ENCODE measurements around the gene JAZF1. TPM values are rescaled to one million over a fixed set of nuclear protein-coding genes. Genes with fewer than 3 reads are reported as not detected.

Gene JAZF1
- total RNA-seq, 1 experiment from 2014 or later, result 0.95 TPM

DNA sequence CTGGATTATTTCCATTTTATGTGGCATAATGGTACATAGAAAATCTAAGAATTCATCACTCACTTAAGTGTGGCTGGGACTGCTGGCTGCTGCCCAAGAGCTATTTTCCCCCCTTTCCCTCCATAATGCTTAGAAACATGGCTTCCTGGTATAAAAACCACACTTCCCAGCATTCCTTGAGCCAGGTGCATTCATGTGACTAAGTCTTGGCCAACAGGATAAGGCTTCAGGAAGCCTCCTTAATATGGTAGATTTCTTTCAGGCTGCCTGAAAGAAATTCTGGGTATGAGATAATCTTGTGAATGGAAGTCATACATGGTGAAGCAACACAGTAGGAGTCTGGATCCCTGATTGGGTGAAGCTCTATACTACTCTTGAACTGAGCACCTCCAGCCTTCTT lies 178.0 kb downstream of the JAZF1 start:
- TF ChIP-seq, protein P1, sequence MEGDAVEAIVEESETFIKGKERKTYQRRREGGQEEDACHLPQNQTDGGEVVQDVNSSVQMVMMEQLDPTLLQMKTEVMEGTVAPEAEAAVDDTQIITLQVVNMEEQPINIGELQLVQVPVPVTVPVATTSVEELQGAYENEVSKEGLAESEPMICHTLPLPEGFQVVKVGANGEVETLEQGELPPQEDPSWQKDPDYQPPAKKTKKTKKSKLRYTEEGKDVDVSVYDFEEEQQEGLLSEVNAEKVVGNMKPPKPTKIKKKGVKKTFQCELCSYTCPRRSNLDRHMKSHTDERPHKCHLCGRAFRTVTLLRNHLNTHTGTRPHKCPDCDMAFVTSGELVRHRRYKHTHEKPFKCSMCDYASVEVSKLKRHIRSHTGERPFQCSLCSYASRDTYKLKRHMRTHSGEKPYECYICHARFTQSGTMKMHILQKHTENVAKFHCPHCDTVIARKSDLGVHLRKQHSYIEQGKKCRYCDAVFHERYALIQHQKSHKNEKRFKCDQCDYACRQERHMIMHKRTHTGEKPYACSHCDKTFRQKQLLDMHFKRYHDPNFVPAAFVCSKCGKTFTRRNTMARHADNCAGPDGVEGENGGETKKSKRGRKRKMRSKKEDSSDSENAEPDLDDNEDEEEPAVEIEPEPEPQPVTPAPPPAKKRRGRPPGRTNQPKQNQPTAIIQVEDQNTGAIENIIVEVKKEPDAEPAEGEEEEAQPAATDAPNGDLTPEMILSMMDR (IDR thresholded peaks at IDR 0.05; ENCODE audit: insufficient read depth in 1 of 2, low read depth in 1 of 2, low read length in 1 of 2, severe bottlenecking in 1 of 2, unreplicated experiment in 1 of 2), result no peak
- Histone ChIP-seq H3K9me3 (no peaks in the 10 kb centered on the region), H3K27me3 (replicated peaks; ENCODE audit: control insufficient read depth, insufficient read depth, low read length) (no peaks in the 10 kb centered on the region), H3K4me3 (ENCODE audit: low read depth, low read length) (no peak overlapping the region), H3K4me1 (no peaks in the 10 kb centered on the region), H3K36me3 (ENCODE audit: control insufficient read depth, insufficient read depth, low read length) (no peaks in the 10 kb centered on the region)
- no peak for DNase-seq
- H3K36me3 Mint-ChIP-seq (ENCODE audit: insufficient read depth, unreplicated experiment), result no peaks in the 10 kb centered on the region
- intact Hi-C loops (cut with micrococcal nuclease; ENCODE audit: unreplicated experiment), result no loop called here
- CTCF ChIA-PET, result interaction anchor here (0.6 kb wide), 1 partner anchor 165 kb away, joined by 10 read pairs; no protein-coding TSS in a partner anchor
- no peak overlapping the region for H3K27ac Mint-ChIP-seq (ENCODE audit: unreplicated experiment)
- no peaks in the 10 kb centered on the region for H3K9me3 Mint-ChIP-seq (ENCODE audit: unreplicated experiment)
- POLR2A ChIA-PET, result no interaction called here
- no peaks in the 10 kb centered on the region for H3K4me1 Mint-ChIP-seq (ENCODE audit: low read depth, unreplicated experiment)
- no peak overlapping the region for H3K4me3 Mint-ChIP-seq (ENCODE audit: unreplicated experiment)
- no TSS peak for BruUV-seq (replicated peaks)
- H3K27me3 Mint-ChIP-seq (ENCODE audit: insufficient read depth, unreplicated experiment), result peaks cover 4% of the 10 kb centered on the region

DNA sequence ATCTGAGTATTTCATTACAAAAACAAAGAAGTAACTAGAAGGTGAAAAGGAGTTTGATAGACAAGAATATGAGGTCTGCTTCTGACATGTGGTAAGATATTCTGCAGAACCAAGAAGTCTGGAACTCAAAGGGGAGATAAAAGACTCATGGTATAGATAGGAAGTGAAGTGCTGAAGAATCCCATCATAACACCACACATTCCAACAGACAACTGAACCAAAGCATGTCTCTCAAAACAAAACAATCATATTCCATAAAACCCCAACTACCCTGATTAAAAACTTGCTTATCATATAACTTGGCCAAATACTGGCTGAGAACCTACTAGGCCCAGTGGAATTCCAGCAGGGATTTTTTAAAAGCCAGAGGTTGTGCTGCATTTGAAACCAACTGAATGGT lies 178.7 kb downstream of the JAZF1 start:
- TF ChIP-seq, protein P1 (IDR thresholded peaks at IDR 0.05; ENCODE audit: insufficient read depth in 1 of 2, low read depth in 1 of 2, low read length in 1 of 2, severe bottlenecking in 1 of 2, unreplicated experiment in 1 of 2), result no peak
- no peak for DNase-seq
- Mint-ChIP-seq H3K9me3 (ENCODE audit: unreplicated experiment) (no peaks in the 10 kb centered on the region), H3K4me3 (ENCODE audit: unreplicated experiment) (no peak overlapping the region), H3K27ac (ENCODE audit: unreplicated experiment) (no peak overlapping the region), H3K4me1 (ENCODE audit: low read depth, unreplicated experiment) (no peaks in the 10 kb centered on the region), H3K27me3 (ENCODE audit: insufficient read depth, unreplicated experiment) (peaks cover 6% of the 10 kb centered on the region), H3K36me3 (ENCODE audit: insufficient read depth, unreplicated experiment) (no peaks in the 10 kb centered on the region)
- no peak overlapping the region for H3K4me3 ChIP-seq (ENCODE audit: low read depth, low read length)
- CTCF ChIA-PET, result interaction anchor here (0.6 kb wide), 1 partner anchor 166 kb away, joined by 10 read pairs; no protein-coding TSS in a partner anchor
- no TSS peak for BruUV-seq (replicated peaks)
- H3K9me3 ChIP-seq, result no peaks in the 10 kb centered on the region
- no peaks in the 10 kb centered on the region for H3K27me3 ChIP-seq (replicated peaks; ENCODE audit: control insufficient read depth, insufficient read depth, low read length)
- POLR2A ChIA-PET, result no interaction called here
- intact Hi-C loops (cut with micrococcal nuclease; ENCODE audit: unreplicated experiment), result no loop called here
- H3K36me3 ChIP-seq (ENCODE audit: control insufficient read depth, insufficient read depth, low read length), result no peaks in the 10 kb centered on the region
- no peaks in the 10 kb centered on the region for H3K4me1 ChIP-seq

DNA sequence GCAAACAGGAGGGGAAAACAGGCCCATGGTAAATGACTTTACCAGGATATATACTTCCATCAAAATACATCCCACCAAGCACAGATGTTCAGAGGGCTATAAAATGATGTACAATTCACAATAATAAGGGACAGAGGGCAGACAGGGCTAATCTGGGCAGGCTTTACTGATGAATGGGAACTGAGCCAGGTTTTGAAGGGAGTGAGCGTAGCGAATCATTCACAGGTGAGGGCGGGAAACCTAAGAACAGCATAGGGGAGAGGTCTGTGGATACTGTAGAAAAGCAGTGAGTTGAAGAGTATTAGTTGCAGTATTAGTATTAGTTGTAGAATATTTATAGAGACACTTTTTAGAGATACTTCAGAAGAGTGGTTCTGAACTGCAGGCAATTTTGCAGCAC lies 180.8 kb downstream of the JAZF1 start:
- Histone ChIP-seq H3K9me3 (no peaks in the 10 kb centered on the region), H3K36me3 (ENCODE audit: control insufficient read depth, insufficient read depth, low read length) (no peaks in the 10 kb centered on the region), H3K4me3 (ENCODE audit: low read depth, low read length) (no peak overlapping the region), H3K27me3 (replicated peaks; ENCODE audit: control insufficient read depth, insufficient read depth, low read length) (no peaks in the 10 kb centered on the region; the same call in 1 of the 2 replicates), H3K4me1 (no peaks in the 10 kb centered on the region)
- ChIA-PET CTCF (interaction anchor here (0.7 kb wide), 1 partner anchor 606 kb away, joined by 7 read pairs; no protein-coding TSS in a partner anchor), POLR2A (no interaction called here)
- BruUV-seq (replicated peaks), result no TSS peak
- no peak for DNase-seq
- TF ChIP-seq, protein P1 (IDR thresholded peaks at IDR 0.05; ENCODE audit: insufficient read depth in 1 of 2, low read depth in 1 of 2, low read length in 1 of 2, severe bottlenecking in 1 of 2, unreplicated experiment in 1 of 2), result no peak
- Mint-ChIP-seq H3K4me3 (ENCODE audit: unreplicated experiment) (no peak overlapping the region), H3K27me3 (ENCODE audit: insufficient read depth, unreplicated experiment) (peaks cover 8% of the 10 kb centered on the region), H3K4me1 (ENCODE audit: low read depth, unreplicated experiment) (no peaks in the 10 kb centered on the region), H3K27ac (ENCODE audit: unreplicated experiment) (no peak overlapping the region), H3K9me3 (ENCODE audit: unreplicated experiment) (no peaks in the 10 kb centered on the region), H3K36me3 (ENCODE audit: insufficient read depth, unreplicated experiment) (no peaks in the 10 kb centered on the region)
- intact Hi-C loops (cut with micrococcal nuclease; ENCODE audit: unreplicated experiment), result no loop called here
